Smooth muscle cell (in vitro differentiated cells): ENCODE measurements around the gene ZNRF1. TPM values are rescaled to one million over a fixed set of nuclear protein-coding genes. Genes with fewer than 3 reads are reported as not detected.
"Not testable (repeated sequence)": the region's sequence is repeated elsewhere in the genome, so short reads cannot be mapped to it uniquely, and the experiment has no call there.

ENCODE experiments used
- DNase-seq: peaks from one replicate; lab custom pipeline; 2025; ENCODE audit not compliant: unreplicated experiment; lab: John Stamatoyannopoulos, UW
- H2AFZ ChIP-seq: fragments of 200-600 bp; sonication (generic); 2 replicates; pipeline ENCODE4 v1.6.0; 2016; ENCODE audit warnings: antibody characterized with exemption, low read depth, mild to moderate bottlenecking
- H3F3A ChIP-seq: fragments of 200-600 bp; sonication (generic); 2 replicates; pipeline ENCODE4 v1.6.0; 2017; ENCODE audit warnings: antibody characterized with exemption, low read depth
- H3K27ac ChIP-seq: fragments of 200-600 bp; sonication (generic); 2 replicates; pipeline ENCODE4 v1.5.1; 2016; ENCODE audit warnings: low read depth, mild to moderate bottlenecking
- H3K27me3 ChIP-seq: fragments of 200-600 bp; sonication (generic); 2 replicates; pipeline ENCODE4 v1.6.1; 2016; ENCODE audit warnings: low read depth, mild to moderate bottlenecking
- H3K36me3 ChIP-seq: fragments of 200-600 bp; sonication (generic); 2 replicates; pipeline ENCODE4 v1.5.1; 2016; ENCODE audit warnings: low read depth
- H3K4me1 ChIP-seq: fragments of 200-600 bp; sonication (generic); 2 replicates; pipeline ENCODE4 v1.5.1; 2016; ENCODE audit warnings: low read depth
- H3K4me2 ChIP-seq: fragments of 200-600 bp; sonication (generic); 2 replicates; pipeline ENCODE4 v1.6.0; 2016; ENCODE audit warnings: mild to moderate bottlenecking
- H3K4me3 ChIP-seq: fragments of 200-600 bp; sonication (generic); 2 replicates; pipeline ENCODE4 v1.5.1; 2016; ENCODE audit warnings: mild to moderate bottlenecking
- H3K79me2 ChIP-seq: fragments of 200-600 bp; sonication (generic); 2 replicates; pipeline ENCODE4 v1.6.0; 2016; ENCODE audit warnings: low read depth, mild to moderate bottlenecking
- H3K9ac ChIP-seq: fragments of 200-600 bp; sonication (generic); 2 replicates; pipeline ENCODE4 v1.6.0; 2016; ENCODE audit warnings: low read depth
- H3K9me3 ChIP-seq: fragments of 200-600 bp; sonication (generic); replicated peaks from 2 replicates; pipeline ENCODE4 v1.5.1; 2016; ENCODE audit warnings: low read depth
- H4K20me1 ChIP-seq: fragments of 200-600 bp; sonication (generic); 2 replicates; pipeline ENCODE4 v1.6.0; 2016; ENCODE audit warnings: low read depth
- WGBS: methylation state at CpG from one replicate; pipeline ENCODE4 v1.1.7; 2016; ENCODE audit warnings: low lambda C conversion rate; 5-methylcytosine and 5-hydroxymethylcytosine counted together
- polyA plus RNA-seq: library from polyadenylated mRNA; unstranded; fragments of >200 nt; fragmentation: Nextera tagmentation; extraction: Ambion mirVana; gene quantifications from 2 replicates; pipeline ENCODE4 v1.2.1, GENCODE V29; 2016
- total RNA-seq: library from RNA; depleted of rRNA; stranded (reverse); fragments of >200 nt; gene quantifications from 2 replicates; pipeline ENCODE4 v1.2.3, GENCODE V29; 2014
- TF ChIP-seq, protein P1 (sequence below): fragments of 200-600 bp; sonication (generic); IDR thresholded peaks from 2 replicates; pipeline ENCODE4 v1.5.1; 2017; ENCODE audit warnings: borderline replicate concordance, mild to moderate bottlenecking, antibody characterized with exemption; ENCODE audit not compliant: insufficient read depth, poor library complexity, severe bottlenecking

ZNRF1 gene
- total and polyA plus RNA-seq, 2 experiments from 2014 or later: 18.2 to 45.4 TPM

DNA sequence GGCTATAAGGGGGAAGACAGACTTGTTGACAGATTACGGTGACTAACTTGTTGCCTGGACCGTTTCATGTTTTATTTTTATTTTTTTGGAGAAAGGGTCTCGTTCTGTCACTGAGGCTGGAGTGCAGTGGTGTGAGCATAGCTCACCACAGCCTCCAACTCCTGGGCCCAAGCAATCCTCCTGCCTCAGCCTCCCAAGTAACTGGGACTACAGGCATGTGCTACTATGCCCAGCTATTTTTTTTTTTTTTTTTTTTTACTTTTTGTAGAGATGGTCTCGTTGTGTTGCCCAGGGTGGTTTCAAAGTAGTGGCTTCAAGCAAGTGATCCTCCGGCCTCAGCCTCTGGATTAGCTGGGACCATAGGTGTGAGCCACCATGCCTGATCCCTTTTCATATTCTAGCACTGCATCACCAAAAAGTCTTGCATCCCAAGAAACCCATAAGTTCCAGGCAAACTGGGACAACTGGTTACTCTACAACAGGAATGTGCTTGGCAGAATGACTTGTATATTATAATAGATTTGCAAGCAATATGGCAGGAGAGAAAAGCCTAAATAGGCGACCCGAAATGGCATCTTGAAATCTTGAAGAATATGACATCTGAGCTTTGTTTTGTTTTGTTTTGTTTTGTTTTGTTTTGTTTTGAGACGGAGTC lies 11.7 kb upstream of the ZNRF1 start:
- TF ChIP-seq, protein P1, sequence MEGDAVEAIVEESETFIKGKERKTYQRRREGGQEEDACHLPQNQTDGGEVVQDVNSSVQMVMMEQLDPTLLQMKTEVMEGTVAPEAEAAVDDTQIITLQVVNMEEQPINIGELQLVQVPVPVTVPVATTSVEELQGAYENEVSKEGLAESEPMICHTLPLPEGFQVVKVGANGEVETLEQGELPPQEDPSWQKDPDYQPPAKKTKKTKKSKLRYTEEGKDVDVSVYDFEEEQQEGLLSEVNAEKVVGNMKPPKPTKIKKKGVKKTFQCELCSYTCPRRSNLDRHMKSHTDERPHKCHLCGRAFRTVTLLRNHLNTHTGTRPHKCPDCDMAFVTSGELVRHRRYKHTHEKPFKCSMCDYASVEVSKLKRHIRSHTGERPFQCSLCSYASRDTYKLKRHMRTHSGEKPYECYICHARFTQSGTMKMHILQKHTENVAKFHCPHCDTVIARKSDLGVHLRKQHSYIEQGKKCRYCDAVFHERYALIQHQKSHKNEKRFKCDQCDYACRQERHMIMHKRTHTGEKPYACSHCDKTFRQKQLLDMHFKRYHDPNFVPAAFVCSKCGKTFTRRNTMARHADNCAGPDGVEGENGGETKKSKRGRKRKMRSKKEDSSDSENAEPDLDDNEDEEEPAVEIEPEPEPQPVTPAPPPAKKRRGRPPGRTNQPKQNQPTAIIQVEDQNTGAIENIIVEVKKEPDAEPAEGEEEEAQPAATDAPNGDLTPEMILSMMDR: no peak
- H4K20me1 ChIP-seq: peaks cover 16% of the 10 kb centered on the region
- no peaks in the 10 kb centered on the region for H3K36me3 ChIP-seq
- H3F3A ChIP-seq: no peaks in the 10 kb centered on the region
- H3K4me2 ChIP-seq: no peak overlapping the region
- H3K27ac ChIP-seq: no peak overlapping the region
- no peak overlapping the region for H2AFZ ChIP-seq
- peaks cover 2% of the 10 kb centered on the region for H3K4me1 ChIP-seq
- H3K79me2 ChIP-seq: peaks cover 23% of the 10 kb centered on the region
- no peaks in the 10 kb centered on the region for H3K9me3 ChIP-seq
- DNase-seq: no peak
- no peak overlapping the region for H3K4me3 ChIP-seq
- H3K27me3 ChIP-seq: no peaks in the 10 kb centered on the region
- H3K9ac ChIP-seq: no peak overlapping the region
- WGBS: 96% methylated on average over 8 of the region's 8 CpGs

DNA sequence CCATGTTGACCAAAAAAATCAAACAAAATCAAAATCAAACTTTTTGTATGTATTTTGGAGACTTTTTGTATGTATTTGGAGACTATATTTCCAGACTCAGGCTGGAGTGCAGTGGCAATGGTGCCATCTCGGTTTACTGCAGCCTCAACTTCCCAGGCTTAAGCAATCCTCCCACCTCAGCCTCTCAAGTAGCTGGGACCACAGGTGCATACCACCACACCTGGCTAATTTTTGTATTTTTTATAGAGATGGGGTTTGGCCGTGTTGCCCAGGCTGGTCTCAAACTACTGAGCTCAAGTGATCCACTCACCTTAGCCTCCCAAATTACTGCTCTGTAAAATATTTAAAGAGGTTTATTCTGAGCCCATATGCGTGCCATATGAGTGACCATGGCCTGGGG lies 9.0 kb upstream of the ZNRF1 start:
- H3K36me3 ChIP-seq, H3F3A ChIP-seq, H4K20me1 ChIP-seq, H3K79me2 ChIP-seq, H3K27ac ChIP-seq, H3K9me3 ChIP-seq, H3K27me3 ChIP-seq, H3K9ac ChIP-seq, H3K4me2 ChIP-seq, DNase-seq, H3K4me3 ChIP-seq, H2AFZ ChIP-seq, H3K4me1 ChIP-seq: not testable (repeated sequence)
- WGBS: 96% methylated on average over 3 of the region's 3 CpGs

DNA sequence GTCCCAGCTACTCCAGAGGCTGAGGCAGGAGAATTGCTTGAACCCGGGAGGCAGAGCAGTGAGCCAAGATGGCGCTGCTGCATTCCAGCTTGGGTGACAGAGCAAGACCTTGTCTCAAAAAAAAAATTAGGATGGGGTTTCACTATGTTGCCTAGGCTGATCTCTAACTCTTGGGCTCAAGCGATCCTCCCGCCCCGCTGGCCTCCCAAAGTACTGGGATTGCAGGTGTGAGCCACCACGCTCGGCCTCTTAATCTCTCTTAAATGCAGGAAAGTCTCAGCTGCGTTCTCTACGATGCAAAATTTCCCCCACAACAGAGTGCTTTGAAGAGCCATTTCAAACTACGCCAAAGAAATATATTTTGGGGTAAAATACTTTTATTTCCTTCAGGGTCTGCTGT lies 8.0 kb upstream of the ZNRF1 start:
- no peak overlapping the region for H2AFZ ChIP-seq
- no peaks in the 10 kb centered on the region for H3F3A ChIP-seq
- H3K4me1 ChIP-seq: no peaks in the 10 kb centered on the region
- H3K36me3 ChIP-seq: no peaks in the 10 kb centered on the region
- WGBS: 97% methylated on average over 10 of the region's 10 CpGs
- no peaks in the 10 kb centered on the region for H4K20me1 ChIP-seq
- H3K4me2 ChIP-seq: no peak overlapping the region
- H3K27ac ChIP-seq: no peak overlapping the region
- DNase-seq: no peak
- H3K27me3 ChIP-seq: no peaks in the 10 kb centered on the region
- no peak overlapping the region for H3K9ac ChIP-seq
- TF ChIP-seq, protein P1: no peak
- H3K9me3 ChIP-seq: no peaks in the 10 kb centered on the region
- no peak overlapping the region for H3K4me3 ChIP-seq
- no peaks in the 10 kb centered on the region for H3K79me2 ChIP-seq

DNA sequence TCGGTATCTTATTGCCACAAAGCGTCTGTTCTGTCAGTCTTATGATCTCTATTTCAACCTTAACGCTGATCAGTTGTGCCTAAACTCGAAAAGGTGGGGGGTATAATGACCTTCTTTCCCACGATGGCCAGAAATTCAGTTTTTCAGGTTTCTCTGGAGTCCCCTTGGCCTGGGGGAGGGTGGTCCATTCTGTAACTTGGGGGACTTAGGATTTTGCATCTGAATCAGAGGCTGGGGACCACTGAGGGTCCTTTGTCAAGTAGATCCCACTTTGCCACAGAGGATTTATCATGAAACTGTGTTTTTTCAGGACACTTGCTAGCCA lies 7.6 kb upstream of the ZNRF1 start:
- TF ChIP-seq, protein P1: no peak

More for the DNA sequence above, 7.6 kb upstream of the ZNRF1 start:
- H3K27me3 ChIP-seq: no peaks in the 10 kb centered on the region
- no peak overlapping the region for H3K9ac ChIP-seq
- no peaks in the 10 kb centered on the region for H4K20me1 ChIP-seq
- H3K4me3 ChIP-seq: no peak overlapping the region
- no peak for DNase-seq
- H3F3A ChIP-seq: no peaks in the 10 kb centered on the region
- H3K4me1 ChIP-seq: no peaks in the 10 kb centered on the region
- H3K9me3 ChIP-seq: no peaks in the 10 kb centered on the region
- no peak overlapping the region for H3K27ac ChIP-seq
- no peaks in the 10 kb centered on the region for H3K79me2 ChIP-seq
- WGBS: 91% methylated on average over 5 of the region's 5 CpGs
- no peaks in the 10 kb centered on the region for H3K36me3 ChIP-seq
- H2AFZ ChIP-seq: no peak overlapping the region
- H3K4me2 ChIP-seq: no peak overlapping the region
